Measurements from ENCODE around the gene HECTD4.
"Not testable (repeated sequence)": the region's sequence is repeated elsewhere in the genome, so short reads cannot be mapped to it uniquely, and the experiment has no call there.

Gene HECTD4

GRCh38 chr12:112406519-112407488 is 24.6 kb upstream of the HECTD4 start:
- no peak for DNase-seq

- DNase-seq = no peak
Measured at GRCh38 chr12:112401903-112402498, 19.8 kb upstream of the HECTD4 start.

DNA sequence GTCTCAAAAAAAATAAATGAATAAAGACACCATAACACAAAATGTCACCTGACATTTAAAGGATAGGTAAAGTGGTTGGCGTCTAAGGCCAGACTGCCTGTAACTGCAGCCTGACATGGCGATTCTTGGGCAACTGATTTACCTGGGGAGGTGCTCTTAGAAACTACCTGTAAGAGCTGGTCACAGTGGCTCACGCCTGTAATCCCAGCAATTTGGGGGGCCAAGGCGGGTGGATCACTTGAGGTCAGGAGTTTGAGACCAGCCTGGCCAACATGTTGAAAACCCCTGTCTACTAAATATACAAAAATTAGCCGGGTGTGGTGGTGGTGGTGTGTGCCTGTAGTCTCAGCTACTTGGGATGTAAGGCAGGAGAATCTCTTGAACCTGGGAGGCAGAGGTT is 18.8 kb upstream of the HECTD4 start:
- no peak for DNase-seq

GRCh38 chr12:112393328-112393727 is 11.1 kb upstream of the HECTD4 start:
- no peak for DNase-seq

- not testable (repeated sequence) for DNase-seq
Measured at GRCh38 chr12:112389922-112390654, 7.9 kb upstream of the HECTD4 start.

DNA sequence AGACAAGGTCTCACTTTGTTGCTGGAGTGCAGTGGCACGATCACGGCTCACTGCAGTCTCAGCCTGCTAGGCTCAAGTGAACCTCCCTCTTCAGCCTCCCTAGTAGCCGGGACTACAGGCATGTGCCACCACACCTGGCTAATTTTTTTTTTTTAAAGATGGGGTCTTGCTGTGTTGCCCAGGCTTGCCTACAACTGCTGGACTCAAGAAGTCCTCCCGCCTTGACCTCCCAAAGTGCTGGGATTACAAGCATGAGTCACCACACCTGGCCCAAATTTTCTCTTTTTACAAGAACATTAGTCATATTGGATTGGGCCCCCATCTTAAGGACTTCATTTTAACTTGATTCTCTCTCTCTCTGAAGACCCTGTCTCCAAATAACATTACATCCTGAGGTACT is 7.0 kb upstream of the HECTD4 start:
- no peak for DNase-seq

DNA sequence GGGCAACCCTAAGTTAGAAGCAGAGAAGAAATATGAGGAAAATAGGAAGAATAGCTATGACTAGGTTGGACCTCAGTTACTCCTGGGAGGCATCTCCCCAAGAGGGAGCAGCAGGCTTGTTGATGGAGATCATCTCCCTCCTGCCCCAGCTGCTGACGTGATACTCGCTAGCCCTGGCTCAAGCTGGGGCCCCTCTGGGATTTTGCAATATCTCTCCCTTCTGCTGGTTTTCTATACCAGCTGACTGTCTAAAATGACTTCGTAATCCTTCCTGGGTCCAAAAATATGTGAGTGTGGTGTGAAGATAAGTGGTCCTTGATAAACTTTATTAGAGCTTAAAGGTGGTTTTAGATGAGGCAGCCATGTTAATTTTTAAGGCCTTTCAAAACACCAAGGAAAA is 4.5 kb upstream of the HECTD4 start:
- DNase-seq = no peak

DNA sequence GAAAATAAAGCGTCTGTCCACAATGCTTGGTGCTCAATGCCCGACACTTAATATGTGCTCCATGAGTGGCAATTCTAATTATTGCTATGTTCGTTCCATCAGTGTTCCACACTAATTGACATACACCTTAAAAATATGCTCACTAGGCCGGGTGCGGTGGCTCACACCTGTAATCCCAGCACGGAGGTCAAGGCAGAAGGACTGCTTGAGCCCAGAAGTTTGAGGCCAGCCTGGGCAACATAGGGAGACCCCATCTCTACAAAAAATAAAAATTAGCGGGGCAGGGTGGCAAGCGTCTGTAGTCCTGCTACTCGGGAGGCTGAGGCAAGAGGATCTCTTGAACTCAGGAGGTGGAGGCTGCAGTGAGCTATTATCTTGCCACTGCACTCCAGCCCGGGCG is 635 bp upstream of the HECTD4 start:
- peak in 1 of 6 experiments; percentile 0 for DNase-seq

GRCh38 chr12:112381406-112381882 is 787 bp downstream of the HECTD4 start:
- peak in 3 of 6 experiments; percentile 24 to 42 (median 41) for DNase-seq

DNA sequence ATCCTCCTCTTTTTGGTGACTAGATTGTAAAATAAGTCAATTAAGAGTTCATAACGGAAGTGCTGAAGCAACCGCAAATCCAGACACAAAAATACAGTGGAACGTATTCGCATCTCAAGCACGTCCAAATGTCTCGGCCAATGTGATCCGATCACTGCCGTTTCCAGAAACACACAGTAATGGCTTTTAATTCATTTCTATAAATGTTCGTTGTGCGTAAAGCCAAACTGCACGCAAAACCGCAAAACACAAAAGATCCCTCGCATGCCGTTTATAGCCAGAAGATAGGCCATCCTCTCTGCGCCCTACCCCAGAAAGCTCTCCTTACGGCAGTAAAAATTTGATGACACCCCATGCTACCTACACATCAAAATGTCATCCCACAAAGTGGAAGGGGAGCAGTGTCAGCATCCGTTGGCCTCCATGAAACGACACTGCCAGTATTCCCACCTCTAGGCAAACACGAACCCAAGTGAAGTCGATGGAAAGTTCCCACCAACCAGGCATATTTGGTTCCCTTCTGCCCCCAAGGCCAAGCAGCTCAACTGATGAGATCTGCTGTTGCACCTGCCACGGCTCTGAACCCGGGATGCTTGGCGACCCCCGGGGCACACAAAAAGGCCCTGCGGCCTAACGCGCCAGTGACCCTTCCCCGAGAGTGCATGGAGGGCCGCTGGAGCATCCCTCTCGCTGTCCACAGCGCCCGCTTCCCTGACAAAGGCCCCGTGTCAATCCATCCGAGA is 1.4 kb downstream of the HECTD4 start:
- DNase-seq = no peak

DNA sequence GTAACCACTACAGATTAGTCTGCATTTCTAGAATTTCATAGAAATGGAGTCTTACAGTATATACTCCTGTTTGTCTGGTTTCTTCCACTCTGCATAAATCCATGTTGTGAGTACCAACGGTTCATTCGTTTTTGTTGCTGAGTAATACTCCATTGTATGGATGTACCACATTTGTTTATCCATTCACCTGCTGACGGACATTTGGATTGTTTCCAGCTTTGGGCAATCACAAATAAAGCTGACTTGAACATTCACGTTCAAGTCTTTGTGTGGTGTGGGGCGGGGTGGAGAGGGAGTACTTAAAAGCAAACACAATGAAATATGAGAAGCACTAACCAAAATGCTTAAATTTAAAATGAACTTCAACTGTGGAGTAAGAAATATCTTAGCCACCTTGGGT is 7.1 kb downstream of the HECTD4 start:
- no peak for DNase-seq

DNA sequence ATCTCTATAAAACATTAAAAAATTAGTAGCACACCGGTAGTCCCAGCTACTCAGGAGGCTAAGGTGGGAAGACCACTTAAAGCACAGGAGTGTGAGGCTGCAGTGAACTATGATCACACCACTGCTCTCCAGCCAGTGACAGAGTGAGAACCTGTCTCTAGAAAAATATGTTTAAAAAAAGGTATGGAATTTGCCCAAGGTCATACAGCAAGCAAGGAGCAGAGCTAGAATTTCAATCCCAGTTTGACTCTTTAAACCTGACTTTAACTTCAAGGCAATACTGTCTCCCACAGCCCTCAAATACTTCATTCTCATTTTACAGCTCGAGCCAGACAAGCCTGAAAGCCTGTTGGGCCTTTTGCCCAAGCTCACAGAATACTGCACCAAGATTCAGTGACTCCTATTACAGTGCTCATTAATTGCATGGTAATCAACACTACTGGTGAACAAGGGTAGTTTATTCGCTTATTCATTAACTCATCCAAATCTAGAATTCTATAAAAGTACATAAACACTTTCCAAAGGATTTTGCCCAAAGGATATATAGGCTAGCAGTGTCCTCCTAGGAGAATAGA is 8.0 kb downstream of the HECTD4 start:
- DNase-seq = no peak

- DNase-seq = no peak
Measured at GRCh38 chr12:112370868-112371510, 11.2 kb downstream of the HECTD4 start.

DNA sequence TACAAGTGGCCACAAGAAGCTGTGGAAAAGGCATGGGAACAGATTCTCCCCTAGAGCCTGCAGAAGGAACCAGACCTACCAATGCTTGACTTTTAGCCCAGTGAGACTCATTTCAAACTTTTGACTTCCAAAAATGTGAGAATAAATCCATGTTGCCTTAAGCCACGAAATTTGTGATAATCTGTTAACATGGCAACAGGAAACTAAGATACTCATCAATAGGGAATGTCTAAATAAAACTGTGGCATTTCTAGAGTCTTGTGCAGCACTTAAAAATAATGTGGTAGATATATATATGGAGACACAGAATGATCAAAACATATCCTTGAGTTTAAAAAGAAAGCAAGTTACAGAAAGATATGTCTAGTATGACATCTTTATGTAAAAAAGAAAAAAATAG is 12.0 kb downstream of the HECTD4 start:
- no peak for DNase-seq

DNA sequence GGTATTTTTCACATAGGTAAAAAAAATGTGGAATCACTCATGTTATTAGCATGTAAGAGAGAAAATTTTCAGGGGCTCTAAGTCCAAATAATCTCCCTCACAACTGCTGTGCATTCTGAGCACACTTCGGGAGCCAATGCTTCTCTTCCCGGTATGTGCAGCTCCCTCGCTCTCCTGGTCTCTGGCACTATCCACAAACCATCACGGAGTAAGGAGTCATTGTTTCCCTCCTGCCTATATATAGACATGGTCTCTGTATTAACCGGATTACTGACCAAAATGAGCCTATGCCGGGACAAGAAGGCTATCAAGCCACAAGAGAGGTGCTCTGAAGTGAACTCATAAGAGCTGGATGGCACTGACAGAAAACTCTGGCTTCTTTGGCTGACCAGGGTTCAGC is 13.4 kb downstream of the HECTD4 start:
- DNase-seq = no peak

GRCh38 chr12:112367965-112368364 is 14.3 kb downstream of the HECTD4 start:
- no peak for DNase-seq

GRCh38 chr12:112362310-112362709 is 19.9 kb downstream of the HECTD4 start:
- no peak for DNase-seq

DNA sequence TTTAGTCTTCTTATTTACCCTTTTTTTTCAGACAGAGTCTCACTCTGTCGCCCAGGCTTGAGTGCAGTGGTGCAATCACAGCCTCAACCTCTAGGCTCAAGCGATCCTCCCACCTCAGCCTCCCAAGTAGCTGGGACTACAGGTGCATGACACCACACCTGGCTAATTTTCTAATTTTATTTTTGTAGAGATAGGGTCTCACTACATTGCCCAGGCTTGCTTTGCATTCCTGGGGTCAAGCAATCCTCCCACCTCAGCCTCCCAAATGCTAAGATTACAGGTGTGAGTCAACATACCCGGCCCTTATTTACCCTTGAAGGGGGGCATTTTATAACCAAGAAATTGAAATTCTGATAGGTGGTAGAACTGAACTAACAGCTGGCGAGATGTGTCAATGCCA is 21.0 kb downstream of the HECTD4 start:
- DNase-seq = no peak

- no peak for DNase-seq
Measured at GRCh38 chr12:112359290-112359689, 22.9 kb downstream of the HECTD4 start.

GRCh38 chr12:112357214-112357613 is 25.0 kb downstream of the HECTD4 start:
- DNase-seq = no peak

DNA sequence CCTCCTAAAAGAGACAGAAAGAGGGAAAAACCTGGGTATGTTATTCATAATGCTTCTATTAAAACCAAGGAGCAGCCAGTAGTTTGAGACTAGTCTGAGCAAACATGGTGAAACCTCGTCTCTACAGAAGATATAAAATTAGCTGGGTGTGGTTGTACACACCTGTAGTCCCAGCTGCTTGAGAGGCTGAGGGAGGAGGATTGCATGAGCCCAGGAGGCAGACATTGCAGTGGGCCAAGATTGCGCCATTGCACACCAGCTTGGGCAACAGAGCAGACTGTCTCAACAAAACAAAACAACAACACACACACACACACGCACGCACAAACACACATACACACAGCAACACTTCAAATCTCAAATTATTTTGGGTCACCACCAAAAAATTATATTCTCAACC is 27.8 kb downstream of the HECTD4 start:
- no peak for DNase-seq

GRCh38 chr12:112353393-112353792 is 28.8 kb downstream of the HECTD4 start:
- no peak for DNase-seq
